Dermis blood vessel endothelial cell (primary cell): Measurements from ENCODE around the gene TMEM182. TPM values are rescaled to one million over a fixed set of nuclear protein-coding genes. Genes with fewer than 3 reads are reported as not detected.

Experiments used
- total RNA-seq: library from RNA; depleted of rRNA; stranded (reverse); fragments of >200 nt; gene quantifications from 2 replicates; pipeline ENCODE4 v1.2.3, GENCODE V29; 2014

TMEM182 gene
- total RNA-seq, 1 donor from 2014 or later: 0.51 TPM

Other genes starting within 250 kb of the TMEM182 start
- not detected in 2 replicates for gene SLC9A2, start 142.5 kb upstream of the TMEM182 start, total RNA-seq